DND-41 (cell line): Measurements from ENCODE around the gene HID1.

Experiments used
- ATAC-seq: fragments of 200-7000 bp; cut with Tn5 transposase; 3 replicates; pipeline ENCODE4 v1.9.1; 2021; ENCODE audit warnings: low read depth; ENCODE audit not compliant: insufficient read depth
- DNase-seq: peaks from one replicate; pipeline ENCODE4 v3.0.0-alpha.2; 2020
- H2AFZ ChIP-seq: 2 replicates; pipeline ENCODE4 v1.6.0; 2012; ENCODE audit warnings: low read depth, low read length
- H3K27ac ChIP-seq: 2 replicates; pipeline ENCODE4 v1.5.1; 2012; ENCODE audit warnings: low read length, inconsistent platforms
- H3K27me3 ChIP-seq: fragments of 200-600 bp; sonication (generic); 2 replicates; pipeline ENCODE4 v1.6.0; 2012; ENCODE audit warnings: low read length, mild to moderate bottlenecking, inconsistent platforms; ENCODE audit not compliant: insufficient read depth, poor library complexity
- H3K36me3 ChIP-seq: 2 replicates; pipeline ENCODE4 v1.5.1; 2012; ENCODE audit warnings: low read length, inconsistent platforms; ENCODE audit not compliant: insufficient read depth
- H3K4me1 ChIP-seq: 2 replicates; pipeline ENCODE4 v1.5.1; 2012; ENCODE audit warnings: mild to moderate bottlenecking, low read length; ENCODE audit not compliant: insufficient read depth
- H3K4me2 ChIP-seq: 2 replicates; pipeline ENCODE4 v1.6.0; 2012; ENCODE audit warnings: mild to moderate bottlenecking, moderate library complexity, low read length, inconsistent platforms; ENCODE audit not compliant: insufficient read depth
- H3K4me3 ChIP-seq, 2 experiments: fragments of 200-600 bp in 1 of 2; shearing (Covaris generic) in 1 of 2; 2 replicates each; pipeline ENCODE4 v1.5.1; 2012 to 2016; ENCODE audit warnings: inconsistent platforms in 2 of 2, low read length in 2 of 2, mild to moderate bottlenecking in 2 of 2, low read depth in 1 of 2, moderate library complexity in 1 of 2
- H3K79me2 ChIP-seq: 2 replicates; pipeline ENCODE4 v1.6.0; 2012; ENCODE audit warnings: low read length, inconsistent platforms; ENCODE audit not compliant: insufficient read depth
- H3K9ac ChIP-seq: 2 replicates; pipeline ENCODE4 v1.6.0; 2012; ENCODE audit warnings: low read depth, mild to moderate bottlenecking, inconsistent platforms, low read length, moderate library complexity
- H3K9me3 ChIP-seq: 2 replicates; pipeline ENCODE4 v1.5.1; 2012; ENCODE audit warnings: low read length, moderate library complexity, mild to moderate bottlenecking, inconsistent platforms; ENCODE audit not compliant: insufficient read depth, severe bottlenecking
- H4K20me1 ChIP-seq: 2 replicates; pipeline ENCODE4 v1.6.0; 2012; ENCODE audit warnings: low read length; ENCODE audit not compliant: insufficient read depth
- EZH2 ChIP-seq: IDR thresholded peaks from 3 replicates; pipeline ENCODE4 v1.6.1; 2012; ENCODE audit warnings: borderline replicate concordance, low read depth, mild to moderate bottlenecking, moderate library complexity, low read length, inconsistent platforms; ENCODE audit not compliant: severe bottlenecking
- TF ChIP-seq, protein P1 (sequence below): IDR thresholded peaks from 2 replicates; pipeline ENCODE4 v1.5.1; 2012; ENCODE audit warnings: borderline replicate concordance, low read length, moderate library complexity, mild to moderate bottlenecking; ENCODE audit not compliant: poor library complexity, severe bottlenecking; ENCODE audit errors: extremely low read depth

The HID1 gene

DNA sequence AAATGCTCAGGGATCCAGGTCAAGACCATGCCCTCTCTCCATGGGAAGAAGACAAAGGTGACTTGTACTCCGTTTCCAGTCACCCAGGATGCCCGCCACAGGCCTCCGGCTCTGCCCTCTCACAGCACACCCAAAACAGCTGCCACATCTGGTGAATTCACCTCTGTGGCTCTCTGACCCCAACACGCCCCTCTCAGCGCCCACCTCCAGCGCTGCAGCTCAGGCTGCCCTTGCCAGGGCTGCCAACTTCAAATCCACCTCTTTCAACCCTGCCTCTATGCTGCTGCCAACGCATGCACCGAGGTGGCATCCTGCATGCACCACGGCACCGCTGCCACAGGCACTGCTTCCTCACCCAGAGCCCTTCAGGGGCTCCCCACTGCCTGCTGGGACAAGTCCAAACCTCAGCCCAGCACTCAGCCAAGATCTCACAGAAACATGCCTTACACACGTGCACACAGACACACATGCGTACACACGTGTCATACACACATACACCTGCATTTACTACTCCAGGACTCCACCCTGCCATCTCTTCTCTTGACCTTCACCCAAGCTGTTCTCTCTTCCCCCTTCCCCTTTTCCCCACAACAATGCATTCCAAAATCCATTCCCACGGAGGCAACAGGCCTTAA lies 7.5 kb downstream of the HID1 start:
- no peak for DNase-seq

GRCh38 chr17:74964246-74964761 lies 8.3 kb downstream of the HID1 start:
- Histone ChIP-seq H3K9ac (no peak overlapping the region), H3K27me3 (peaks cover 4% of the 10 kb centered on the region), H3K36me3 (no peaks in the 10 kb centered on the region), H3K4me2 (no peak overlapping the region), H3K9me3 (no peaks in the 10 kb centered on the region), H3K79me2 (no peaks in the 10 kb centered on the region), H3K4me3 (no peak overlapping the region), H4K20me1 (no peaks in the 10 kb centered on the region), H3K27ac (no peak overlapping the region), H2AFZ (no peak overlapping the region), H3K4me1 (peaks cover 3% of the 10 kb centered on the region; the same call in 1 of the 2 replicates)
- TF ChIP-seq, protein P1, sequence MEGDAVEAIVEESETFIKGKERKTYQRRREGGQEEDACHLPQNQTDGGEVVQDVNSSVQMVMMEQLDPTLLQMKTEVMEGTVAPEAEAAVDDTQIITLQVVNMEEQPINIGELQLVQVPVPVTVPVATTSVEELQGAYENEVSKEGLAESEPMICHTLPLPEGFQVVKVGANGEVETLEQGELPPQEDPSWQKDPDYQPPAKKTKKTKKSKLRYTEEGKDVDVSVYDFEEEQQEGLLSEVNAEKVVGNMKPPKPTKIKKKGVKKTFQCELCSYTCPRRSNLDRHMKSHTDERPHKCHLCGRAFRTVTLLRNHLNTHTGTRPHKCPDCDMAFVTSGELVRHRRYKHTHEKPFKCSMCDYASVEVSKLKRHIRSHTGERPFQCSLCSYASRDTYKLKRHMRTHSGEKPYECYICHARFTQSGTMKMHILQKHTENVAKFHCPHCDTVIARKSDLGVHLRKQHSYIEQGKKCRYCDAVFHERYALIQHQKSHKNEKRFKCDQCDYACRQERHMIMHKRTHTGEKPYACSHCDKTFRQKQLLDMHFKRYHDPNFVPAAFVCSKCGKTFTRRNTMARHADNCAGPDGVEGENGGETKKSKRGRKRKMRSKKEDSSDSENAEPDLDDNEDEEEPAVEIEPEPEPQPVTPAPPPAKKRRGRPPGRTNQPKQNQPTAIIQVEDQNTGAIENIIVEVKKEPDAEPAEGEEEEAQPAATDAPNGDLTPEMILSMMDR, result no peak
- TF ChIP-seq EZH2, result no peak
- DNase-seq (no peak), ATAC-seq (no peak)

More for the DNA sequence above, 7.5 kb downstream of the HID1 start:
- no peaks in the 10 kb centered on the region for H3K36me3 ChIP-seq
- no peak for ATAC-seq
- no peak overlapping the region for H3K9ac ChIP-seq
- H3K27me3 ChIP-seq, result peaks cover 3% of the 10 kb centered on the region
- no peaks in the 10 kb centered on the region for H3K9me3 ChIP-seq
- no peak overlapping the region for H3K4me3 ChIP-seq
- H3K4me2 ChIP-seq, result no peak overlapping the region
- H4K20me1 ChIP-seq, result no peaks in the 10 kb centered on the region
- H3K4me1 ChIP-seq, result peaks cover 3% of the 10 kb centered on the region; the same call in 1 of the 2 replicates
- H3K79me2 ChIP-seq, result no peaks in the 10 kb centered on the region
- H3K27ac ChIP-seq, result no peak overlapping the region
- no peak for TF ChIP-seq EZH2
- TF ChIP-seq, protein P1, result no peak
- no peak overlapping the region for H2AFZ ChIP-seq

GRCh38 chr17:74963656-74964055 lies 8.9 kb downstream of the HID1 start:
- no peak overlapping the region for H3K9ac ChIP-seq
- ATAC-seq (no peak), DNase-seq (no peak)
- H2AFZ ChIP-seq, result no peak overlapping the region
- H3K27ac ChIP-seq, result no peak overlapping the region
- no peaks in the 10 kb centered on the region for H3K9me3 ChIP-seq
- TF ChIP-seq, protein P1, result peak; percentile 38
- no peak for TF ChIP-seq EZH2
- H3K4me1 ChIP-seq, result peaks cover 3% of the 10 kb centered on the region; the same call in 1 of the 2 replicates
- H3K79me2 ChIP-seq, result no peaks in the 10 kb centered on the region
- H3K36me3 ChIP-seq, result no peaks in the 10 kb centered on the region
- no peaks in the 10 kb centered on the region for H4K20me1 ChIP-seq
- peaks cover 4% of the 10 kb centered on the region for H3K27me3 ChIP-seq
- no peak overlapping the region for H3K4me2 ChIP-seq
- no peak overlapping the region for H3K4me3 ChIP-seq
